T1000 (cell line): ENCODE data around the gene AP1S3.
A peak's percentile ranks its signal among the peaks of the same experiment; 100 is the strongest.
"Not testable (repeated sequence)": the region's sequence is repeated elsewhere in the genome, so short reads cannot be mapped to it uniquely, and the experiment has no call there.

Experiments
- DNase-seq: peaks from one replicate; lab custom pipeline; 2025; ENCODE audit warnings: mixed read lengths; lab: John Stamatoyannopoulos, UW

The AP1S3 gene

GRCh38 chr2:223853425-223853837, 16.0 kb upstream of the AP1S3 start:
- no peak for DNase-seq

DNA sequence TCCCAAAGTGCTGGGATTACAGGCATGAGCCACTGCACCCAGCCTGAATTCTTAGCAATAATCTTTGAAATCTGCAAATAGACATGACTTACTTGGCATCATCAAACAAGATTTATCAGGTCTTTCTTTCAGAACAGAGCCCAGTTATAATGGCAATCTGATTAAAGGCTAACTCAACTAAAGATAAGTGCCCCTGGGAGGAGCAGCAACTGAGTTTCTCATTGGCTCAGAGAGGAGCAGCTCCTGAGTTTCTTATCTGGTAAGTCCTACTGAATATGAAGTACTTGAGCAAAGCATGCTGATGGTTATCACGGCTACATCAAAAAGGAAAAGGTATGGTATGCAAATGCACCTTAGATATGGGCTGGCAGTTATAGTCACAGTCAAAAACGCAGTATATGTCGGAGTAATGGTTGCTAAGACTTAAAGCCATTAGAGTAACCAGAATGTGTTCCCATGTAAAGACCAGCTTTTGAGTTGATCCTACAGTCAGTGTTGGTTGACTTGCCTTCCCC, 15.0 kb upstream of the AP1S3 start:
- no peak for DNase-seq

DNA sequence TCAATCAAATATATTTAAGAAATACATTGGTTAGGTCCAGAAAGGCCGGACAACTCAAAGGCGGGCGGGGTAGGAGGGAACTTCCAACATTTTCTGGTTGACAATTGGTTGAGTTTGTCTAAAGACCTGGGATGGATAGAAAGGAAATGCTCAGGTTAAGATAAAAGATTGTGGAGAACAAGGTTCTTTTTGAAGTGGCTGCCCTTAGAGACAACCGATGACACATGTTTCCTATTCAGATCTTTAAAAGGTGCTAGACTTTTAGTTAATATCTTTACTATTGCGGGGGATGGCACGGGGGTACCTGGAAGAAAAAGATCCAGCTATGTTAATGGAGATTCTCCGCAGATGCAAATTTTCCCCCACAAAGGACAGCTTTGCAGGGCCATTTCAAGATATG, 10.0 kb upstream of the AP1S3 start:
- no peak for DNase-seq

- peak; percentile 11 for DNase-seq
These were observed 9.1 kb upstream of the AP1S3 start for GRCh38 chr2:223846515-223846914.

- no peak for DNase-seq
These were observed 4.2 kb upstream of the AP1S3 start for GRCh38 chr2:223841436-223842190.

- no peak for DNase-seq
These were observed 1.5 kb downstream of the AP1S3 start for GRCh38 chr2:223835701-223836532.

GRCh38 chr2:223834431-223834830, 3.0 kb downstream of the AP1S3 start:
- no peak for DNase-seq

DNA sequence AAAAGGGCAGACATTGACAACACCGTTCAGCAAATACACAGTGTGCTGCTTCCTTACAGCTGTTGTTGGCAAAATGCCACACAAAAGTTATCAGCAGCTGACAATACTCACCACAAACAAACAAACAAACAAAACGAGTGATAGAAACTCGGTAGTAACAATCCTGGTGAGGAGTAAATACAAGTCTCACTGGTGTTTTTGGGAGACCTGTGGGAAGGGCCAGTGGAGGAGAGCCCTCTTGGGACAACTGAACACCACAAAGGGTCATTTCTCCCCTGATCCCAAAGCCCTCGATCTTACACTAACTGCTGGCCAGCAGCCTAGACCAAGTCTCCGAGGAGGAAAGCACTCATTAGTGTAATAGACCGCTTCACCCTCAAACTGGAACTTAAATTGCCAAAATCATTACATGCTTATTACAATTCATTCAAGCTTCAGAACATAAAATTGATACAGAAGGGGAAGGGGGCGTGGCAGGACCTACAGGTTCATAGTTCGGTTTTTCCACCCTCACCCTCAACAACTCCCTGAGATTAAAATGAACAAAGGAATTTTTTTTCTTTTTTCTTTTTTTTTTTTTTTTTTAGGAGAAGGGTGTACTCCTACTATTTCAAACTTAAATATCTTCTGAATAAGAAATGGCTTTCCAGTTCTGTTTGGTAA, 5.0 kb downstream of the AP1S3 start:
- no peak for DNase-seq

GRCh38 chr2:223829128-223829527, 8.3 kb downstream of the AP1S3 start:
- no peak for DNase-seq

GRCh38 chr2:223828314-223828713, 9.1 kb downstream of the AP1S3 start:
- no peak for DNase-seq

- no peak for DNase-seq
These were observed 10.4 kb downstream of the AP1S3 start for GRCh38 chr2:223826995-223827394.

DNA sequence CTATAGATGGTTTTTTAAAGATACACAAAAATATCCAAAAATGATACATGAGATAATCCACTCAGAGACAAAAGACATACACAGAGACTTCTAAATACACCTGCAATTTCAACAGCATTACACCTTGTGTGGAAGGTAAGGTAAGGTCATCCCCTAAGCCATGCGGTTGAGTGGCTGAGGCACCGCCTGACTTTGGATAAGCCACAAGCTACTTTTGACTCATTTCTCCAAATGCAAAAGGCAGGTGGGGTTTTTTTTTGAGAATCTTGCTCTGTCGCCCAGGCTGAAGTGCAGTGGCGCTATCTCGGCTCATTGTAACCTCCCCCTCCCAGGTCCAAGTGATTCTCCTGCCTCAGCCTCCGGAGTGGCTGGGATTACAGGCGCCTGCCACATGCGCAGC, 13.1 kb downstream of the AP1S3 start:
- DNase-seq = no peak

DNA sequence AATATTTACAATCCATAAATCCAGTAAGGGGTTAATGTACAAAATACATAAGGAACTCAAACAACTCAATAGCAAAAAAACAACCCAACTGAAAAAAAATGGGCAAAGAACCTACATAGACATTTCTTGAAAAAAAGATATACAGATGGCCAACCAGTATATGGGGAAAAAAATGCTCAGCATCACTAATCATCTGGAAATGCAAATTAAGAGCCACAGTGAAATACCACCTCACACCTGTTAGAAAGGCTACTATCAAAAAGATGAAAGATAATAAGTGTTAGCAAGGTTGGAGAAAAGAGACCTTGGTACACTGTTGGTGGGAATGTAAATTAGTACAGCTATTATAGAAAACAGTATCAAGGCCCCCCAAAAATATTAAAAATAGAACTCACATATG, 14.6 kb downstream of the AP1S3 start:
- no peak for DNase-seq

DNA sequence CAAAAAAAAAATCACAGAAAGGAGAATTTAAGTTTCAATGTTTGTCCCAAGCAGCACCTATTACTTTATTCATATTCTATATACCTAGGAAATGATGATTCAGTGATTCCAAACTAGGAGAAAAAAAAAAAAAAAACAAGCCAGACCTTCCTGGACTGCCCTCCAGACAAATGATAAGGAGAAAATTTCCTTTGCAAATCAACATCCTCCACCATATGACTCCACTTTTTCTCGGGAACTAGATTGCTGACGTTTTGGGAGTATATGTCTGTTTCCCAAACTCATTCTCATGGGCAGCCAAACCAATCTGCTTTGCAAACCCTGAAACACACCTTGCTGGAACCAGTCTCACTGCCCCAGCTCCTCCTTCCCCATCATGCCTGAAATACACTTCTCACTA, 16.8 kb downstream of the AP1S3 start:
- DNase-seq = no peak

DNA sequence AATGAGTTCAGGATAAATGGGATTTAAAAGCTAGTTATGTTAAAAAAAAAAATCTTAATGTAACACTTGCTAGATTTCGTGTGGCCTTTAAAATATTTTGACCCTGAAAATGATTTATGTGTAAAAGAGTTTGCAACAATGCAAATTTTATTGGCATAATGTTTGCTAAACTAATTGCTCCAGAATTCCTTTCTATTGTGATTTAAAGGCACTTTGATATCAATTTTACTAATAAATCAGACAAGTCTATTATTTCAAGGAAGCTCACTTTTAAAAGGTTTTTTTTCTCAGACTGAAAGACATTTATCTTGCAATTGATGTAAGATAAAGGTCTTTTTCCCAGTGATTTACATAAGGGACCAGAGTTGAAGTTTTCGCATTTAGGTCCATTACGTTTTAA, 17.5 kb downstream of the AP1S3 start:
- DNase-seq = no peak

DNA sequence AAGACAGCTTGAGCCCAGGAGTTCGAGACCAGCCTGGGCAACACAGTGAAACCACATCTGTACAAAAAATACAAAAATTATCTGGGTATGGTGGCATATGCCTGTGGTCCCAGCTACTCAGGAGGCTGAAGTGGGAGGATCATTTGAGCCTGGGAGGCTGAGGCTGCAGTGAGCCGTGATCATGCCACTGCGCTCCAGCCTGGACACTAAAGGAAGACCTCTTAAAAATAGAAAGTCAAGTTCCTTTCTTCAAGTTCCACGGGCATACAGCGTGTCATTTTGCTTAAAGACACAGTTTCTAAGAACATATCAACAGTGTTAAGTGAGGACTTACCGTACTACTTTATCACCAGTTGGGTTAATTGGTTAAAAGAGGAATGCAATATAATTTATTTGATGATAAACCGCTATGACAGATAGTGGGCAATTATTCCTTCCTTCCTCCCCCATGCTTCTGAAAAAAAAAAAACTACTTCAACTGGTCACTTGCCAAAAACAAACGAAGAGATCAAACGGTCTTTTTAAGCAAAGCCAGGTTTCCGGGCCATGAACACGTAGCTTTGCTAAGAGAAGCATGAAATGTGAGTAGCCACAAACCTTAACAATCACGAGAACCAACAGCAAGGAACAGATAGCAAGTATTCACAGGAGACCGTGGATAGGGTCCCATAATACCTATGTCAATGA, 21.4 kb downstream of the AP1S3 start:
- no peak for DNase-seq

- DNase-seq = peak; percentile 68
These were observed 22.0 kb downstream of the AP1S3 start for GRCh38 chr2:223815186-223815883.

- not testable (repeated sequence) for DNase-seq
These were observed 22.6 kb downstream of the AP1S3 start for GRCh38 chr2:223814764-223815163.

- no peak for DNase-seq
These were observed 24.1 kb downstream of the AP1S3 start for GRCh38 chr2:223813329-223813728.

DNA sequence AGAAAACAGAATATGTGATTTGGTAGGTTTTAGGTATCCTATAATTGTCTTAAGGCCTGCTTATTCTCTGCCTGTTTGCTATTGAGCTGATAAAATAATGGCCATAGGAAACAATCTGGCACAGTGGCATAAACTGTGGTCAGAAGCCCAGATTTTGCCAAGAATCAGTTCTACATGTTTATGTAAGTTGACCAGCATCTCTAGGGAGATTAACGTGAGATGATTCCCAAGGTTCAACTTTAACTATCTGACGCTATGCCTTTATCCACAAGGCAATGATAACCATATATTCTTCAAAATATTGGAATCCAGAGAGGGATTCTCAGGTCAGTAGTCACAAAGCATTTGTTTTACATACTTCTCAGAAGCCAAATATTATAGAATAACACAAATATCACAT, 25.6 kb downstream of the AP1S3 start:
- DNase-seq = no peak

DNA sequence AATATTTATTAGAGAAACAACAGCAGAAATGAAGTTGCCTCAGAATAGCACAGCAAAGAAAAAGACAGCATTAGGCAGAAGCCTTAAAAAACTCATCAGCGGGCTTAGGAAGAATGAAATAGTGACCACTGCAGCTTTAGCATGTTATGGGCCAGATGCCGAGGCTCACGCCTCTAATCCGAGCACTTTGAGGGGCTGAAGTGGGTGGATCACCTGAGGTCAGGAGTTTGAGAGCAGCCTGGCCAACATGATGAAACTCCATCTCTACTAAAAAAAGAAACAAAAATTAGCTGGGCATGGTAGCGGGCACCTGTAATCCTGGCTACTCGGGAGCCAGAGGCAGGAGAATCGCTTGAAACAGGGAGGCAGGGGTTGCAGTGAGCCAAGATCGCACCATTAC, 32.4 kb downstream of the AP1S3 start:
- DNase-seq = no peak
